AG20443 (cell line): Measurements from ENCODE around the gene CD2AP.
"Not testable (repeated sequence)": the region's sequence is repeated elsewhere in the genome, so short reads cannot be mapped to it uniquely, and the experiment has no call there.

ENCODE experiments used
- DNase-seq: peaks from one replicate; pipeline ENCODE4 v3.0.0; 2012; ENCODE audit warnings: low spot score, mixed read lengths

CD2AP gene

GRCh38 chr6:47477497-47478232 is at the start of gene CD2AP:
Gene CD2AP (plus strand): TSS chr6:47477789. CDS start chr6:47478245, 456 bp downstream.
- peak; percentile 94 for DNase-seq

- no peak for DNase-seq
These were observed 49.3 kb upstream of the CD2AP start for GRCh38 chr6:47428288-47428687.

GRCh38 chr6:47428746-47429664 is 48.6 kb upstream of the CD2AP start:
- no peak for DNase-seq

GRCh38 chr6:47434372-47435253 is 43.0 kb upstream of the CD2AP start:
- no peak for DNase-seq

GRCh38 chr6:47435254-47435612 is 42.4 kb upstream of the CD2AP start:
- no peak for DNase-seq

GRCh38 chr6:47437592-47437991 is 40.0 kb upstream of the CD2AP start:
- no peak for DNase-seq

- DNase-seq: no peak
These were observed 38.9 kb upstream of the CD2AP start for GRCh38 chr6:47438481-47439347.

- DNase-seq: no peak
These were observed 38.3 kb upstream of the CD2AP start for GRCh38 chr6:47439348-47439668.

- no peak for DNase-seq
These were observed 36.9 kb upstream of the CD2AP start for GRCh38 chr6:47440719-47441118.

- DNase-seq: not testable (repeated sequence)
These were observed 32.6 kb upstream of the CD2AP start for GRCh38 chr6:47444964-47445363.

GRCh38 chr6:47446669-47447330 is 30.8 kb upstream of the CD2AP start:
- no peak for DNase-seq

- DNase-seq: no peak
These were observed 29.9 kb upstream of the CD2AP start for GRCh38 chr6:47447722-47448121.

- DNase-seq: no peak
These were observed 26.4 kb upstream of the CD2AP start for GRCh38 chr6:47451162-47451561.

- no peak for DNase-seq
These were observed 24.7 kb upstream of the CD2AP start for GRCh38 chr6:47452899-47453298.

- no peak for DNase-seq
These were observed 24.1 kb upstream of the CD2AP start for GRCh38 chr6:47453372-47453936.

GRCh38 chr6:47454713-47455396 is 22.7 kb upstream of the CD2AP start:
- DNase-seq: no peak

- DNase-seq: no peak
These were observed 21.9 kb upstream of the CD2AP start for GRCh38 chr6:47455533-47456209.

GRCh38 chr6:47456536-47456975 is 21.0 kb upstream of the CD2AP start:
- DNase-seq: no peak

GRCh38 chr6:47457370-47457769 is 20.2 kb upstream of the CD2AP start:
- DNase-seq: no peak
